Measurements from ENCODE around the gene VTI1A.

Gene VTI1A

GRCh38 chr10:112689327-112690072 lies 242.5 kb downstream of the VTI1A start:
- DNase-seq, result no peak

- no peak for DNase-seq
Observed at GRCh38 chr10:112695539-112695938, 248.5 kb downstream of the VTI1A start.

DNA sequence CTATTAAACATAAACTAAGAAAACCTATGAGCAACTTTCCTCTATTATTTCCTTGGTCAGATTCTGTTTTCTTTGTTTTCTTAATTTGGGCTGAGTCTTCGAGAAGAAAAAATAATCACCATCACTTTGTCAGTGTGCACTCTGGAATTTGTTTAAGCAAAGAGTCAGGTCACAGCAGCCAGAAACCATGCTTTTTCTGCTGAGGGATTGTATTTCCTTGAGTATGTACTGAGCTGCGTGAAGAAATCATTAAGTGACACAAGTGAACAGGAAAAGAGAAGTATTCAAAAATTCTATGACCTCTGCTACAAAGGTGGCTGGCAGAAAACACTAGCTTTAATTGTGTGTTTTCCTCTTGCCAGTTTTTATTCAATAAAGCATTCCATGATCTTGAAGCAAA lies 249.6 kb downstream of the VTI1A start:
- no peak for DNase-seq

DNA sequence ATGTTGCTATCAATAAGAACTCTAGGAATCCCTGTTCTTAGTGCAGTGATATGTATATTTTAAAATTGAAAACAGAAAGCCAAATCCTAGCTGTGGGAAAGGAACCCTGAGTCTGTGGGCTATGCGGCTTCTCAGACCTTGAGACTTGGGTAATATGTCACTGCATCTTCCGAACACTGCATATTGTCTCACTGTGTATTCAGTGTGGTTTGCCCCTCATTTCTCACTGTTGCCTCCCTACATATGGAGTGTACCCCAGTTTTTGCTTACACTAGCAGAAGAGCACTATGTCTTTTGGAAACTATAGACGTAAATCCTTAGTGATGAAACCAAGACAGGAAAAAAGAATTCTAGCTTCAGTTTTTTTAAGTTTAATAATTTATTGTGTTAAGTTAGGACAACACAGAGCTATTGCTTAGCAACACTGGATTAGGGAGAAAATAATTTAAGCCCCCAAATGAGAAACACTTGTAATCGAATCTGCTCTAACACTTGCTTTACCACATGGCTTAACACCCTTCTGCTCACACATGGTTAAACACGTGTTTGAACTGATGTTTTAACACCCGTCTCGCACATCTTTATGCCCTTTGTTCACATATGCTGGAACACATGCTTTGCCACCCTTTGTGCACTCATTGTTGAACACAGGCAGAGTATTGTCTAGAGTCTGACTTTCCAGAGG lies 251.3 kb downstream of the VTI1A start:
- DNase-seq, result no peak

DNA sequence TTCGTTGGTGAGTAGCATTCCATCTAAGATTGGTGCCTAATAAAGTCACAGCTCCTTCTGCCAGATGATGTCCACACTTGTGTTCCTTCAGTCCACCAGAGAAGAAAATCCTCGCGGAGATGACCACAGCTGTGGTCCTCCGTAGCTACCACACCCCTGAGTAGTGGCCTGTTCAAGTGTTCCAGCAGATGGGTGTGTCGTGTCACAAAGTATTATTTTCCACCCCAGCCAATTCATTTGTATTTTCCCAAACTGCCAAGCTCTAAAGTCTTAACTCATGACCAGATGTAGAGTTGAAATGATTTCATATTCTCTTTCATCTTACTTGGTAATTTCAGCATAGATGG lies 251.8 kb downstream of the VTI1A start:
- no peak for DNase-seq

DNA sequence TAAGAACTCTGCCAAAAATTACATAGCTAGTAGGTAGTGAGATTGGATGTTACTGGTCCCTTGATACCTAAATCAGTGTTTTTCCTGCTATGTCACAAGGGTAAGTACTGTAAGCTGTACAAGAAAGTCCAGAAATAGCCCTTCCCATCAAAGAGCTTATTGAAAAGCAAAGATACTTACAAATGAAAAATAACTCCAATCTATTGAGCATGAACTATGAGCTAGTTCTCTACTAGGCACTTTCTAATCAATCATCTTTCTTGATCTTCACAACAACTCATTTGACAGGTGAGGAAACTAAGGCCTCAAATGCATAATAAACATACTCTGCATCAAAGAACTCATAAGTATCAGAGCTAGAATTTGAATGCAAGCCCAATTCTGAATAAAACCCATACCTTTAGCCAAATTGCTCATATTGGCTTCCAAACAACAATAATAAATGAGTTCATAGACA lies 253.2 kb downstream of the VTI1A start:
- no peak for DNase-seq

DNA sequence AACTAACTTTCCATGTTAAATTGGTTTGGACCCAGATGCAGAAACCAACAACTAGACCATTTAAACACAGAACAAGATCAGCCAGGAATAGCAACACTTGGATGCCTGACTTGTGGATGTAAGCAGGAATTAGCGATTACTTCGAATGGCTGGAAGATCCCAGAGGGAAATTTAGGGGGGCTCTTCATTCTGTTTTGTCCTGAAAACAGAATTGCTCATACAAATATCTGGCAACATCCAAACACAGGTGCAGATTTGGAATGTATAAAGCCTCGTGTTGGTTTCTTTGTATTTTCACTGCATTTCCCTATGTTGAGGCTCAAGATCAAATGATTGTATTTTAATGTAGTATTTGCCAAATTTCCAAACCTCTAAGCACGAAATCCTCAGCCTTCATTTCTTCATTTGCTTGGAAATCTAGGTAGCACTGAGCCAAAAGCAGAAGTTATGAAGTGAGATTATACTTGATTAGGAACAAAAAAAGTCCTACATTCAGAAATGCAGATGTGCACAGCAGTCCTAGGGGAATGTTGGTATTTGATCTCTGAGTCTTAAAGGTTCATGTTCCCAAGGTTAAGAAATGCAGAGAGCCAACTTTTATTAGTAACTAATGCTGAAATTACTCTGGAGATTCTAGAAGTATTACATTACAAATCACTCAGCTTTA lies 254.3 kb downstream of the VTI1A start:
- no peak for DNase-seq

DNA sequence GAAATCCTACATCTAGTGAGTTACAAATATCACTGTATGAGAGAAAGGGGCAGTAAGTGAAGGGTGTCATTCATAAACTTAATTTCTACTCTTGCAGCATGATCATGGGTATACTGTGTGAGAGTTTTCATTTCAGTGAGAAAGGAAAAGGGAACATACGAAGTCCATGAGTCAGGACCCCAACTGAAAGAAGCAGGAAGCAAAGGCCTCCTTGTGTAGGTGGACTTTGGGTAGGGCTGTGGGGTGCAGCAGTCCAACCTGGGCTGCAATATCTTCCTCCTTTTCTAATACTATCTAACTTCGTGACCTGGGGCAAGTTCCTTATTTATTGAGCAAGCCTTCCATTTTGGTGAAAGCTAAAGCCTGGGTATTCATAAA lies 254.9 kb downstream of the VTI1A start:
- no peak for DNase-seq

- no peak for DNase-seq
Observed at GRCh38 chr10:112706577-112706976, 259.6 kb downstream of the VTI1A start.

DNA sequence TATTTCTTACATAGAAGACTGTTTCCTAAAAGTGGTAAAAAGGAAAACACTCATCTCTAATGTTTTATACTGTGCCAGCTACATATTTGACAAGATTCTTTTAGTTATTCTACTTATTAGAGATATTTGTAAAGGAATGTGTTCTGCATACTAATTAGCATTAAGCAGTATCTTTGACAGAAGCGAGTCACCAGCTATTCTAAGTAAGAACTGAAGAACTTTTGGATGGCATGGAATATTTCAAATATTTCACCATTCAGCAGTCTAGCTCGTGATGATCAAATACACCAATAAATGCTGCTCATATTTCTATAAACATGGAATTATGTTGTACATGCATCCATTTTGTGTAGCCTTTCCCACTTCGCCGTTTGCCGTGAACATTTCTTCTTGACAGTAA lies 261.4 kb downstream of the VTI1A start:
- no peak for DNase-seq

- no peak for DNase-seq
Observed at GRCh38 chr10:112710528-112710927, 263.5 kb downstream of the VTI1A start.

DNA sequence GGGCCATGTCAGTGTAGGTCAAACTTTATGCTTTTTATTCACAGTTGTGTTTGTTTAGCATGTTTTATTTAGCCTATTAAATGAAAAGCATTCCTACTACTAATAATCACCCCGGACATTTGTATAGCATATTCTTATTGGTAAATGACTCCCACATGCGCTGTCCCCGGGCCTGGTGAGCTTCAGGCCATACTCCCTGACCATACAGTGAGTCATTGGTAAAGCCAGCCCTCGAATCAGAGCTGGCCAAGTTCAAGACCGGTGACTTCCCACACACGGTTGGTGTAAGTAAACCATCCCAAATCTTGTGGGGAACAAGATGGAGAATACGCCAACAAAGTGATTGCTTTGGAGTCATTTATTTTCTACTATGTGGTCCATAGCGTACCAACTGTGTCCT lies 264.4 kb downstream of the VTI1A start:
- DNase-seq, result no peak

DNA sequence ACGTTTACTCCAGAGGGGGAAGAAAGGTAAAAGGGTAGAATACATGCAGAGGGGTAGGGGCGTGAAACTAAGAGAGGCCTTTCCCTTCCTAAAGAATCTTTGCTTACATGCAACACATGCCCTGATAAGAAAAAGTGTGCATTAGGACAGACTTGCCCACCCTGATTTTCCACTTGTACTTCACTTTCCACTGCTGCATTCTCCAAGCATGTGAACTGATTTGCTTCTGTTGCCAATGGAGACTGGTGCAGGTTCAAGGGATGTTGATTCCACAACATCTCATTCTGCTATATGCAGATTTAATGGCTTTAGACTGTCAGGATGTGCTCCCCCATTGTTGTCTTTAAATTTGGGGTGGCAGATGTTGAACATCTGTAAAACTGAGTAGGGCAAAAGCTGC lies 265.5 kb downstream of the VTI1A start:
- no peak for DNase-seq

- no peak for DNase-seq
Observed at GRCh38 chr10:112713411-112713810, 266.4 kb downstream of the VTI1A start.

GRCh38 chr10:112715581-112715980 lies 268.6 kb downstream of the VTI1A start:
- DNase-seq, result no peak

DNA sequence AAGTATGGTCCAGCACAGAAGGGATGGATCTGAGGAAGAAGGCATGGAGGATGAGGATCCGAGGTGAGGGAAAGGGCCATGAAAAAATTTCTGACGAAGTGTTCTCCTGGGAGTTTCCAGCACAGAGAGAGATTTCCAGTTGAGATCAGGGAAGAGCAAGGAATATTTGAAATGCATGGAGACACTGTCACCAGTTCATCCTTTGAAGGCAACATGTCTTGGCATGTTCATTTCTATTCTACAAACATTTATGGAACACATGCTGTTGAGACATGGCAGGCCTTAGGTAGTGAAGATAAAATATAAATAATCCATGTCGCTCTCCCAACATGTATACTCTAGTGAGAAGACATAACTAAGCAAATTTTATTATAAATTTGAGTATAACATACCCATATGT lies 269.1 kb downstream of the VTI1A start:
- no peak for DNase-seq

DNA sequence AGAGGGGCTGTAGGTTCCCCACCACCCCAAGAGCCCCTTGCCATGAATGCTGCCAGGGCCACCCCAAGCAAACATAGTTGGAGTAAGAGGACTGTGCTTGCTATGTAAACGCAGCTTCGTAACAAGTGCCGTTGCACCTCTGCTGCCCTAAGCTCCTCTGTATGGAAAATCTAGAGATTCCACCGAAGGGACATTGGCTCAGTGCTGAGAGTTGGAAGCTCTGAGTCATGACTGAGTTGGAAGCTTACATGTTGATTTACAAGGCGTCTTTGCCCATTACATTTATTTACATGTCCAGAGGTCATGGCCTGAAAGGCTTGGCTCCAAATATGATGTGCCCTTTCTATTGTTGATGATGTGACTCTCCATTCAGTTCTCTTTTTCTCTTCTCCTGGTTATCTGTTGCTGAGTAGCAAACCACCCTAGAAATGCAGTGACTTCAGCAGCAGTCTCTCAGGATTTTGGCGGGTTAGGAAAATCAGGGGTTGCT lies 270.0 kb downstream of the VTI1A start:
- DNase-seq, result no peak

DNA sequence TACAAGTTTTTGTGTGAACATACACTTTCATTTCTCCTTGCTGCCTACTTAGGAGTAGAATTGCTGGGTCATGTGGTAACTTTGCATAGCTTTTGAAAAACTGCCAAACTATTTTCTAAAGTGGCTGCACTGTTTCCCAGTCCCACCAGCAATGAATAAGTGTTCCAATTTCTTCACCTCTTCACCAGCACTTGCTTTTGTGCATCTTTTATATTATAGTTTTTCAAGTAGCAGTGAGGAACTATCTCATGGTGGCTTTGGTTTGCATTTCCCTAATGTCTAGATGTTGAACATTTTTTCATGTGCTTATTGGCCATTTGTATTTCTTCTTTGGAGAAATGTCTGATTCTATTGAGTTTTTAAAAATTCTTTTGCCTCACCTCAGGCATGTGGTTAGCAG lies 273.2 kb downstream of the VTI1A start:
- DNase-seq, result no peak

GRCh38 chr10:112721080-112721698 lies 274.2 kb downstream of the VTI1A start:
- DNase-seq, result no peak

GRCh38 chr10:112722758-112723157 lies 275.7 kb downstream of the VTI1A start:
- no peak for DNase-seq

- no peak for DNase-seq
Observed at GRCh38 chr10:112723876-112724275, 276.9 kb downstream of the VTI1A start.

- DNase-seq, result no peak
Observed at GRCh38 chr10:112724404-112724991, 277.5 kb downstream of the VTI1A start.
